Stomach (tissue), 9 donors: Measurements from ENCODE around the gene MPG. TPM values are rescaled to one million over a fixed set of nuclear protein-coding genes. Genes with fewer than 3 reads are reported as not detected.
A peak's percentile ranks its signal among the peaks of the same experiment; 100 is the strongest.

Source experiments
- DNase-seq, 2 donors: peaks; one replicate each; pipeline versions ENCODE4 v3.0.0 to v3.0.0-alpha.2; 2013 to 2019
- H3K27ac ChIP-seq, 5 donors: fragments of 200-600 bp in 4 of 5; sonication (generic) in 4 of 5; one replicate each; pipeline ENCODE4 v1.5.1; 2013 to 2019; ENCODE audit warnings: mild to moderate bottlenecking in 1 of 5, moderate library complexity in 1 of 5
- H3K27me3 ChIP-seq, 3 donors: fragments of 200-600 bp; sonication (generic); one replicate each; pipeline ENCODE4 v1.5.1; 2017 to 2019; ENCODE audit warnings: mixed run types in 1 of 3
- H3K36me3 ChIP-seq, 4 donors: fragments of 200-600 bp; sonication (generic); 1 replicate in 3 of 4; 2 replicates in 1 of 4; pipeline ENCODE4 v1.5.1; 2016 to 2019
- H3K4me1 ChIP-seq, 4 donors: fragments of 200-600 bp; sonication (generic); one replicate each; pipeline ENCODE4 v1.5.1; 2016 to 2019
- H3K4me3 ChIP-seq, 4 donors: fragments of 200-600 bp; sonication (generic) in 3 of 4; one replicate each; pipeline ENCODE4 v1.5.1; 2016 to 2019; ENCODE audit warnings: mild to moderate bottlenecking in 1 of 4
- H3K9me3 ChIP-seq, 4 donors: fragments of 200-600 bp; sonication (generic); one replicate each; pipeline ENCODE4 v1.5.1; 2016 to 2019
- EP300 ChIP-seq: sonication (generic); formaldehyde crosslinking; IDR thresholded peaks from one replicate; pipeline ENCODE4 v1.6.1; 2017; ENCODE audit warnings: antibody characterized with exemption
- POLR2A ChIP-seq, 4 donors: fragments of 450-650 bp; IDR thresholded peaks; one replicate each; pipeline ENCODE4 v1.6.1; 2016; ENCODE audit warnings: antibody characterized with exemption in 4 of 4, control low read depth in 2 of 4, mild to moderate bottlenecking in 1 of 4, moderate library complexity in 1 of 4
- POLR2AphosphoS5 ChIP-seq, 3 donors: sonication (generic); formaldehyde crosslinking; IDR thresholded peaks; one replicate each; pipeline ENCODE4 v1.6.1; 2016; ENCODE audit warnings: antibody characterized with exemption in 3 of 3
- whole genome bisulfite sequencing, 5 donors: extraction: QIAGEN DNeasy Blood & Tissue Kit in 3 of 5; methylation state at CpG; one replicate each; pipeline versions ENCODE4 v1.1.5 to v1.1.7; 2013 to 2018; 5-methylcytosine and 5-hydroxymethylcytosine counted together
- intact Hi-C: fragments of 100-400 bp; cut with DNase I; formaldehyde crosslinking; loops from one replicate; pipeline ENCODE4 v1.15.1; 2023; ENCODE audit warnings: low total_unique reads
- polyA plus RNA-seq, 3 donors: library from polyadenylated mRNA; stranded (reverse); fragments of 200-250 nt; gene quantifications; one replicate each; pipeline ENCODE4 v1.2.3, GENCODE V29; 2013
- total RNA-seq, 5 donors: library from RNA; depleted of rRNA; stranded (reverse); fragments of >200 nt; gene quantifications; one replicate each; pipeline versions ENCODE4 v1.1.0 to v1.2.3, GENCODE V29; 2014 to 2016
- TF ChIP-seq, protein P1 (sequence below), 7 experiments: fragments of 450-650 bp in 4 of 7; fragments of 200-600 bp in 3 of 7; sonication (generic) in 3 of 7; IDR thresholded peaks; one replicate each; pipeline ENCODE4 v1.5.1; 2016 to 2019; ENCODE audit warnings: antibody characterized with exemption in 7 of 7, control low read depth in 2 of 7, mild to moderate bottlenecking in 1 of 7
- donor health status: healthy with polysubstance abuse.
- donor health status: Bipolar disorder and iron deficiency.
- donor health status: healthy.

The MPG gene
- total and polyA plus RNA-seq, 8 donors, result 33.3 to 112 (median 89.3) TPM

- H3K9me3 ChIP-seq, result no peaks in the 10 kb centered on the region
- H3K4me1 ChIP-seq, result peaks cover 25 to 38% (median 26%) of the 10 kb centered on the region in 4 donors
- H3K27ac ChIP-seq, result peak overlapping the region in 3 of 5 donors; percentile 62 to 77 (median 77)
- DNase-seq, result no peak
- 74 to 100% (median 79%) methylated on average over 3 to 9 of the region's 9 CpGs for WGBS, 5 donors
- intact Hi-C loops, result no loop called here
- H3K36me3 ChIP-seq, result peaks cover 45 to 82% (median 77%) of the 10 kb centered on the region in 4 donors
- no peaks in the 10 kb centered on the region for H3K27me3 ChIP-seq
- TF ChIP-seq EP300 (no peak), POLR2A (IDR thresholded peaks at IDR 0.05) (no peak)
- TF ChIP-seq, protein P1, sequence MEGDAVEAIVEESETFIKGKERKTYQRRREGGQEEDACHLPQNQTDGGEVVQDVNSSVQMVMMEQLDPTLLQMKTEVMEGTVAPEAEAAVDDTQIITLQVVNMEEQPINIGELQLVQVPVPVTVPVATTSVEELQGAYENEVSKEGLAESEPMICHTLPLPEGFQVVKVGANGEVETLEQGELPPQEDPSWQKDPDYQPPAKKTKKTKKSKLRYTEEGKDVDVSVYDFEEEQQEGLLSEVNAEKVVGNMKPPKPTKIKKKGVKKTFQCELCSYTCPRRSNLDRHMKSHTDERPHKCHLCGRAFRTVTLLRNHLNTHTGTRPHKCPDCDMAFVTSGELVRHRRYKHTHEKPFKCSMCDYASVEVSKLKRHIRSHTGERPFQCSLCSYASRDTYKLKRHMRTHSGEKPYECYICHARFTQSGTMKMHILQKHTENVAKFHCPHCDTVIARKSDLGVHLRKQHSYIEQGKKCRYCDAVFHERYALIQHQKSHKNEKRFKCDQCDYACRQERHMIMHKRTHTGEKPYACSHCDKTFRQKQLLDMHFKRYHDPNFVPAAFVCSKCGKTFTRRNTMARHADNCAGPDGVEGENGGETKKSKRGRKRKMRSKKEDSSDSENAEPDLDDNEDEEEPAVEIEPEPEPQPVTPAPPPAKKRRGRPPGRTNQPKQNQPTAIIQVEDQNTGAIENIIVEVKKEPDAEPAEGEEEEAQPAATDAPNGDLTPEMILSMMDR (IDR thresholded peaks at IDR 0.05), result no peak
- H3K4me3 ChIP-seq, result no peak overlapping the region
Observed at GRCh38 chr16:85865-86264, 7.8 kb downstream of the MPG start.

DNA sequence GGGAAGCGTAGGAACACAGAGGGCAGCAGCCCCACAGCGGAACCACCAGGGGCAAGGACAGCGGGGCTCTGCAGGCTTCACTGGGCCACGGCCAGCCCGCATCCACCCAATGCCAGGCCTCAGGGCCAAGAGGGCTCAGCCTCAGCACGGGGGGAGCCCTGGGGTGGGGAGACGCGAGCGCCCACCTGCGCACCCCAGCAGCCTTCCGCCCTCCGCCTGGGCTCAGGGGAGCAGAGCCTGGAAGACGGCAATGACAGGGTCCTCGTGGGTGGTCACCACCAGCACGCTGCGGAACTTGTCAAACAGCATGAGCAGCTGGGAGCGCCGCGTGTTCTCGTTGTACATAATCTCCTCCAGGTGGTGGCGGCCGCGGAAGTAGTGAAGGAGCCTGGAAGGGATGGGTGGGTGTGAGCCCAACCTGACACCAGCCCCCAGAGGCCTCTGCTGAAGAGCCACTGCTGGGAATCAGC, 8.5 kb downstream of the MPG start:
- H3K4me3 ChIP-seq, result no peak overlapping the region
- TF ChIP-seq, protein P1 (IDR thresholded peaks at IDR 0.05), result no peak
- TF ChIP-seq POLR2A (IDR thresholded peaks at IDR 0.05) (no peak), POLR2AphosphoS5 (IDR thresholded peaks at IDR 0.05) (no peak), EP300 (no peak)
- H3K9me3 ChIP-seq, result no peaks in the 10 kb centered on the region
- peak overlapping the region in 2 of 5 donors; percentile 62 to 77 for H3K27ac ChIP-seq
- no peak for DNase-seq
- H3K27me3 ChIP-seq, result no peaks in the 10 kb centered on the region
- H3K36me3 ChIP-seq, result peaks cover 45 to 80% (median 73%) of the 10 kb centered on the region in 4 donors
- intact Hi-C loops, result no loop called here
- 77 to 86% (median 84%) methylated on average over 15 to 23 of the region's 23 CpGs for WGBS, 5 donors
- peaks cover 25 to 40% (median 28%) of the 10 kb centered on the region in 4 donors for H3K4me1 ChIP-seq

DNA sequence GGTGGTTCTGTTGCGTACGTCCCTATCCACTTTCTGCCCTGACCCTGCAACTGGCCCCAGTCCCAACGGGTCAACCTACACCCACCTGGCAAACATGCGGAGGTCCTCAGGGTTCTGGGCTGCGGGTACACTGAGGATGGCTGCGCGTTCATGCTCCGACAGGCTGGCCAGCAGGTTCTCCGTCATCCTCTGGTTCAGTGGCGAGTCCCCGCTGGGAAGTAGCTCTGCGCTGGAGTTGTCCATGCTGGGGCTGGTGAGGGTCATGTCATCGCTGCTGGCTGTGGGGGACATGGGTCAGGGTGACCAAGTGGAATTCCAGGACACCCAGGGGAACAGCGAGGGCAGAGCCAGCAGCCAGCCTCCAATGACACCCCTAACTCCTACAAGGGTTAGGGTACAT, 10.6 kb downstream of the MPG start:
- peaks cover 45 to 77% (median 74%) of the 10 kb centered on the region in 4 donors for H3K36me3 ChIP-seq
- intact Hi-C loops, result no loop called here
- no peaks in the 10 kb centered on the region for H3K27me3 ChIP-seq
- TF ChIP-seq, protein P1 (IDR thresholded peaks at IDR 0.05), result no peak
- TF ChIP-seq EP300 (no peak), POLR2A (IDR thresholded peaks at IDR 0.05) (no peak), POLR2AphosphoS5 (IDR thresholded peaks at IDR 0.05) (no peak)
- peaks cover 24 to 38% (median 31%) of the 10 kb centered on the region in 4 donors for H3K4me1 ChIP-seq
- 94 to 96% (median 96%) methylated on average over 11 to 14 of the region's 14 CpGs for WGBS, 5 donors
- no peak for DNase-seq
- H3K27ac ChIP-seq, result no peak overlapping the region
- no peaks in the 10 kb centered on the region for H3K9me3 ChIP-seq
- no peak overlapping the region for H3K4me3 ChIP-seq

DNA sequence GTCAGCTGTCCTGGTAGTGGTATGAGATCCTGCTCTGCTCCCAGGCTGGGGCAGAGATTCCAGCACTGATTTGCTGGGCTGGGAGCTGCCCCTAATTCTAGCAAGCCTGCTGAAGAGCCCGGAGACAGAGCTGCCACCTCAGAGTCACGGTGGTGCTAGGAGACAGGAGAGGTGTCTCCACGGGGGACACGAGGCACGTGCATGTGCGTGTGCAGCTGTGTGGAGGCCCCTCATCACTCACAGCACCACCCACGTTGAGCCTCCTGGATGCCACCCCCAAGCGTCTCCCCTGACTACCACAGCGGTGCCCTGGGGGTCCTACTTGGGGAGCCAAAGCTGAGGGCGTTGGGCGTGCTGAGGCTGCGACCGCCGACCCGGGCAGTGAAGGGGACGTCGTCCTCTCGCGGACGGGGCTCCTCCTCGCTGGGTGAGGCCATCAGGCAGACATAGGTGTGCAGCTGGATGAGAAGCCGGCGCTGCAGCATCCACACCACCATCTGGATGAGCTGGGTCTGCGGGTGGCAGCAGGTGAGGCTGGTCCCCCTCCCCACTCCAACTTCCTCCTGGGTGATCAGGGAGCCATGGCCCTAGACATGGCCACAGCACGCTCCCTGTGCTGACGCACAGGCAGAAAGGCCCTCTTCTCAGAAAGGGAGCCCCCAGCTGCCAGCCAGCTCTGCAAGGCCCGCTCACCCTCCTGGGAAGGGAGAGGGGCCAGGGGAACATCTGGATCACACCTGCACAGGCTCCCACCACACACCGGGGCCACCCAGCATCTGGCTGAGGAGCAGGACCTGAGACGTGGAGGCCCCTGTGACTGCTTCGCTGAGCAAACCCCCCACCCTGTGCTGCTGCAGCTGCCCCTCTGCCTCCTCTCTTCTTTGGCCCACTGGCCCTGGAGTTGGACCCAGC, 11.6 kb downstream of the MPG start:
- no peak overlapping the region for H3K4me3 ChIP-seq
- intact Hi-C loops, result no loop called here
- TF ChIP-seq, protein P1 (IDR thresholded peaks at IDR 0.05), result no peak
- TF ChIP-seq POLR2A (IDR thresholded peaks at IDR 0.05) (no peak), POLR2AphosphoS5 (IDR thresholded peaks at IDR 0.05) (no peak), EP300 (no peak)
- H3K9me3 ChIP-seq, result no peaks in the 10 kb centered on the region
- H3K27me3 ChIP-seq, result no peaks in the 10 kb centered on the region
- peaks cover 45 to 73% (median 70%) of the 10 kb centered on the region in 4 donors for H3K36me3 ChIP-seq
- DNase-seq, result no peak
- WGBS, 5 donors, result 92 to 95% (median 93%) methylated on average over 15 to 30 of the region's 30 CpGs
- H3K27ac ChIP-seq, result no peak overlapping the region
- H3K4me1 ChIP-seq, result peaks cover 14 to 27% (median 20%) of the 10 kb centered on the region in 4 donors
